ENCODE measurements around the gene HMG20A. TPM values are rescaled to one million over a fixed set of nuclear protein-coding genes. Genes with fewer than 3 reads are reported as not detected.
A peak's percentile ranks its signal among the peaks of the same experiment; 100 is the strongest.

The HMG20A gene
- polyA plus RNA-seq, 1 experiment = 31.0 TPM

GRCh38 chr15:77417602-77418001, 3.1 kb upstream of the HMG20A start:
- Histone ChIP-seq H3K36me3 (ENCODE audit: control insufficient read depth, insufficient read depth, low read length) (no peaks in the 10 kb centered on the region), H3K4me3 (ENCODE audit: low read depth, low read length) (peak overlapping the region; percentile 97), H3K27me3 (ENCODE audit: control insufficient read depth, insufficient read depth, low read length) (no peaks in the 10 kb centered on the region)
- no peak for DNase-seq (ENCODE audit: low read depth)
- POLR2A ChIA-PET = interaction anchor here (1.3 kb wide), 1 partner anchor 80 kb away, joined by 5 read pairs; no protein-coding TSS in a partner anchor
- CTCF ChIA-PET = interaction anchor here (0.8 kb wide), 1 partner anchor 79 kb away, joined by 3 read pairs; no protein-coding TSS in a partner anchor
- TF ChIP-seq CTCF (IDR thresholded peaks at IDR 0.05; ENCODE audit: insufficient read depth, low read depth, low read length) = no peak

GRCh38 chr15:77418391-77418965, 2.2 kb upstream of the HMG20A start:
- H3K27me3 ChIP-seq (ENCODE audit: control insufficient read depth, insufficient read depth, low read length) = no peaks in the 10 kb centered on the region
- POLR2A ChIA-PET = interaction anchor here (0.6 to 1.0 kb wide), 2 partner anchors 64 to 236 kb away, joined by 3 to 5 read pairs; no protein-coding TSS in a partner anchor
- DNase-seq (ENCODE audit: low read depth) = no peak
- no peak for TF ChIP-seq CTCF (IDR thresholded peaks at IDR 0.05; ENCODE audit: insufficient read depth, low read depth, low read length)
- H3K4me3 ChIP-seq (ENCODE audit: low read depth, low read length) = peak overlapping the region; percentile 97
- CTCF ChIA-PET = interaction anchor here (0.6 to 1.9 kb wide), 9 partner anchors 25 to 314 kb away, joined by 3 to 14 read pairs (median 3); no protein-coding TSS in a partner anchor
- H3K36me3 ChIP-seq (ENCODE audit: control insufficient read depth, insufficient read depth, low read length) = no peaks in the 10 kb centered on the region

- DNase-seq (ENCODE audit: low read depth) = no peak
- TF ChIP-seq CTCF (IDR thresholded peaks at IDR 0.05; ENCODE audit: insufficient read depth, low read depth, low read length) = peak; percentile 26
- ChIA-PET POLR2A (interaction anchor here (0.6 to 1.0 kb wide), 3 partner anchors 63 to 236 kb away, joined by 3 to 5 read pairs (median 3); no protein-coding TSS in a partner anchor), CTCF (interaction anchor here (0.6 to 1.9 kb wide), 10 partner anchors 26 to 314 kb away, joined by 3 to 14 read pairs (median 3); no protein-coding TSS in a partner anchor)
- no peaks in the 10 kb centered on the region for H3K27me3 ChIP-seq (ENCODE audit: control insufficient read depth, insufficient read depth, low read length)
- no peaks in the 10 kb centered on the region for H3K36me3 ChIP-seq (ENCODE audit: control insufficient read depth, insufficient read depth, low read length)
- peak overlapping the region; percentile 97 for H3K4me3 ChIP-seq (ENCODE audit: low read depth, low read length)
Measured at GRCh38 chr15:77418966-77419835, 1.5 kb upstream of the HMG20A start.

- peak within 1 kb of the TSS; percentile 97 for H3K4me3 ChIP-seq (ENCODE audit: low read depth, low read length)
- POLR2A ChIA-PET = interaction anchor here (0.6 kb wide), 1 partner anchor 196 kb away, joined by 3 read pairs; no protein-coding TSS in a partner anchor
- CTCF ChIA-PET = interaction anchor here (1.2 to 2.5 kb wide), 7 partner anchors 13 to 301 kb away, joined by 5 to 14 read pairs (median 6); no protein-coding TSS in a partner anchor
- no peaks in the 10 kb centered on the region for H3K36me3 ChIP-seq (ENCODE audit: control insufficient read depth, insufficient read depth, low read length)
- no peak for TF ChIP-seq CTCF (IDR thresholded peaks at IDR 0.05; ENCODE audit: insufficient read depth, low read depth, low read length)
- H3K27me3 ChIP-seq (ENCODE audit: control insufficient read depth, insufficient read depth, low read length) = no peaks in the 10 kb centered on the region
- DNase-seq (ENCODE audit: low read depth) = peak; percentile 89
Measured at GRCh38 chr15:77419836-77420609, 665 bp upstream of the HMG20A start, which contains the start of gene PEAK1. Gene PEAK1 (minus strand): TSS chr15:77420104. CDS start chr15:77181926, 238,178 bp downstream.
